Measurements from ENCODE around the gene TTC13.

DNA sequence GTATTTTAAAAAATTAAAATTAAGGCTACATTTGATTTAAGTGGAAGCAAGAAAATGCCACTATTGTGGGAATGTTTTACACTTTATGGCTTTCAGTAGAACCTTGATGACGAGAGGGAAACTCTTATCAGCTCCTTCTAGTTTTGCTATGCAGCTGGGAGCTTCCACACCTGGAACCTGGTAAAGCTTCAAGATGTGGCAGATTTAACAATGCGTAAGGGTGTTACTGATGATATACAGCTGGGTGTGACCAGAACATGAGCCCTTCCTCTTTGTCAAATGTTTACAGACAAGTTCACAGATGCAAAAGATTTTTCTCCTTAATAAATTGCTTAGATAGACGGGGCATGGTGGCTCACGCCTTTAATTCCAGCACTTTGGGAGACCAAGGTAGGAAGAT, 20.3 kb downstream of the TTC13 start:
- no peak for TF ChIP-seq SMAD9 (CRISPR knock-in tag; IDR thresholded peaks at IDR 0.05)
- TF ChIP-seq ZBTB26 (CRISPR knock-in tag; IDR thresholded peaks at IDR 0.05; ENCODE audit: borderline replicate concordance): no peak
- TF ChIP-seq GPBP1L1 (CRISPR knock-in tag; IDR thresholded peaks at IDR 0.05): no peak
- no peak for TF ChIP-seq CEBPB (IDR thresholded peaks at IDR 0.05; ENCODE audit: borderline replicate concordance, low read depth, low read length)
- no peak for TF ChIP-seq HOXA7 (CRISPR knock-in tag; IDR thresholded peaks at IDR 0.05)
- no peak for TF ChIP-seq ZNF879 (CRISPR knock-in tag; IDR thresholded peaks at IDR 0.05)
- TF ChIP-seq CTCF (CRISPR knock-in tag; IDR thresholded peaks at IDR 0.05): no peak
- no peak for TF ChIP-seq SIX4 (CRISPR knock-in tag; IDR thresholded peaks at IDR 0.05)
- TF ChIP-seq SP1 (IDR thresholded peaks at IDR 0.05): no peak
- no peak for TF ChIP-seq SP1 (CRISPR knock-in tag; IDR thresholded peaks at IDR 0.05)
- no peak for TF ChIP-seq ATF7 (IDR thresholded peaks at IDR 0.05)
- no peak for TF ChIP-seq ATF7 (CRISPR knock-in tag; IDR thresholded peaks at IDR 0.05)
- TF ChIP-seq GLI4 (CRISPR knock-in tag; IDR thresholded peaks at IDR 0.05; ENCODE audit: borderline replicate concordance): no peak
- TF ChIP-seq ZNF350 (CRISPR knock-in tag; IDR thresholded peaks at IDR 0.05; ENCODE audit: borderline replicate concordance, low read depth): no peak
- no peak for TF ChIP-seq TAF1 (CRISPR knock-in tag; IDR thresholded peaks at IDR 0.05)
- TF ChIP-seq ZNF639 (CRISPR knock-in tag; conservative IDR thresholded peaks at IDR 0.05): no peak
